NCI-H128 (cell line): ENCODE results near the gene WIF1.

Experiments used
- DNase-seq: peaks from one replicate; lab custom pipeline; 2025; ENCODE audit not compliant: unreplicated experiment; lab: John Stamatoyannopoulos, UW

WIF1 gene

GRCh38 chr12:65039301-65039700 lies 81.8 kb downstream of the WIF1 start:
- DNase-seq = no peak

- DNase-seq = no peak
Observed at GRCh38 chr12:65025136-65025535, 96.0 kb downstream of the WIF1 start.

GRCh38 chr12:65023485-65023884 lies 97.6 kb downstream of the WIF1 start:
- DNase-seq = no peak

- no peak for DNase-seq
Observed at GRCh38 chr12:65022960-65023359, 98.1 kb downstream of the WIF1 start.

- no peak for DNase-seq
Observed at GRCh38 chr12:65022421-65022820, 98.7 kb downstream of the WIF1 start.

GRCh38 chr12:65019696-65020234 lies 101.3 kb downstream of the WIF1 start:
- DNase-seq = no peak

- DNase-seq = no peak
Observed at GRCh38 chr12:65016881-65017650, 104.0 kb downstream of the WIF1 start.

- no peak for DNase-seq
Observed at GRCh38 chr12:65015850-65016249, 105.3 kb downstream of the WIF1 start.

GRCh38 chr12:65014504-65015271 lies 106.4 kb downstream of the WIF1 start:
- no peak for DNase-seq

- no peak for DNase-seq
Observed at GRCh38 chr12:65010437-65010836, 110.7 kb downstream of the WIF1 start.

GRCh38 chr12:65005716-65006115 lies 115.4 kb downstream of the WIF1 start:
- DNase-seq = no peak

- no peak for DNase-seq
Observed at GRCh38 chr12:65004270-65004669, 116.8 kb downstream of the WIF1 start.
